Measurements from ENCODE around the gene LBR. TPM values are rescaled to one million over a fixed set of nuclear protein-coding genes. Genes with fewer than 3 reads are reported as not detected.
A peak's percentile ranks its signal among the peaks of the same experiment; 100 is the strongest.

Gene LBR
- total RNA-seq, 1 donor = 25.3 TPM

DNA sequence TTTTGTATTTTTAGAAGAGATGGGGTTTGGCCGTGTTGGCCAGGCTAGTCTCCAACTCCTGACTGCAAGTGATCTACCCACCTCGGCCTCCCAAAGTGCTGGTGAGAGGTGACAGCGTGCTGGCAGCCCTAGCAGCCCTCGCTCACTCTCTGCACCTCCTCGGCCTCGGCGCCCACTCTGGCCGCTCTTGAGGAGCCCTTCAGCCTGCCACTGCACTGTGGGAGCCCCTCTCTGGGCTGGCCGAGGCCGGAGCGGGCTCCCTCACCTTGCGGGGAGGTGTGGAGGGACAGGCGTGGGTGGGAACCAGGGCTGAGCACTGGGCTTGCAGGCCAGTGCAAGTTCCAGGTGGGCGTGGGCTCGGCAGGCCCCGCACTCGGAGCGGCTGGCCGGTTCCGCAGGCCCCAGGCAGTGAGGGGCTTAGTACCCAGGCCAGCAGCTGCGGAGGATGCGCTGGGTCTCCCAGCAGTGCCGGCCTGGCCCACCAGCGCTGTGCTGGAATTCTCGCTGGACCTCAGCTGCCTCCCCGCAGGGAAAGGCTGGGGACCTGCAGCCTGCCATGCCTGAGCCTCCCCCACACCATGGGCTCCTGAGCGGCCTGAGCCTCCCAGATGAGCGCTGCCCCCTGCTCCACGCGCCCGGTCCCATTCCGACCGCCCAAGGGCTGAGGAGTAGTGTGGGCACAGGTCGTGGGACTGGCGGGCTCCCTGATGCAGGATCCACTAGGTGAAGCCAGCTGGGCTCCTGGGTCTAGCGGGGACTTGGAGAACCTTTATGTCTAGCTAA lies 3.4 kb upstream of the LBR start:
- Histone ChIP-seq H3K9me3 (ENCODE audit: low read depth, low read length) (no peaks in the 10 kb centered on the region), H2AFZ (ENCODE audit: low read length) (no peak overlapping the region), H3K4me3 (ENCODE audit: insufficient read depth, low read length) (no peak overlapping the region), H3K36me3 (ENCODE audit: insufficient read depth, low read length) (no peaks in the 10 kb centered on the region), H3K4me2 (ENCODE audit: insufficient read depth, low read length) (no peak overlapping the region), H3K27me3 (ENCODE audit: insufficient read depth, low read length) (no peaks in the 10 kb centered on the region), H3K4me1 (ENCODE audit: insufficient read depth, low read length) (peaks cover 9% of the 10 kb centered on the region), H3K79me2 (ENCODE audit: insufficient read depth, low read length) (peaks cover 16% of the 10 kb centered on the region), H3K27ac (ENCODE audit: low read depth, low read length) (no peak overlapping the region), H4K20me1 (ENCODE audit: insufficient read depth, low read length) (peaks cover 4% of the 10 kb centered on the region)
- TF ChIP-seq, protein P1, sequence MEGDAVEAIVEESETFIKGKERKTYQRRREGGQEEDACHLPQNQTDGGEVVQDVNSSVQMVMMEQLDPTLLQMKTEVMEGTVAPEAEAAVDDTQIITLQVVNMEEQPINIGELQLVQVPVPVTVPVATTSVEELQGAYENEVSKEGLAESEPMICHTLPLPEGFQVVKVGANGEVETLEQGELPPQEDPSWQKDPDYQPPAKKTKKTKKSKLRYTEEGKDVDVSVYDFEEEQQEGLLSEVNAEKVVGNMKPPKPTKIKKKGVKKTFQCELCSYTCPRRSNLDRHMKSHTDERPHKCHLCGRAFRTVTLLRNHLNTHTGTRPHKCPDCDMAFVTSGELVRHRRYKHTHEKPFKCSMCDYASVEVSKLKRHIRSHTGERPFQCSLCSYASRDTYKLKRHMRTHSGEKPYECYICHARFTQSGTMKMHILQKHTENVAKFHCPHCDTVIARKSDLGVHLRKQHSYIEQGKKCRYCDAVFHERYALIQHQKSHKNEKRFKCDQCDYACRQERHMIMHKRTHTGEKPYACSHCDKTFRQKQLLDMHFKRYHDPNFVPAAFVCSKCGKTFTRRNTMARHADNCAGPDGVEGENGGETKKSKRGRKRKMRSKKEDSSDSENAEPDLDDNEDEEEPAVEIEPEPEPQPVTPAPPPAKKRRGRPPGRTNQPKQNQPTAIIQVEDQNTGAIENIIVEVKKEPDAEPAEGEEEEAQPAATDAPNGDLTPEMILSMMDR (IDR thresholded peaks at IDR 0.05; ENCODE audit: extremely low read depth, low read depth, low read length) = no peak
- DNase-seq (ENCODE audit: insufficient read length, low spot score, missing footprints) = no peak

DNA sequence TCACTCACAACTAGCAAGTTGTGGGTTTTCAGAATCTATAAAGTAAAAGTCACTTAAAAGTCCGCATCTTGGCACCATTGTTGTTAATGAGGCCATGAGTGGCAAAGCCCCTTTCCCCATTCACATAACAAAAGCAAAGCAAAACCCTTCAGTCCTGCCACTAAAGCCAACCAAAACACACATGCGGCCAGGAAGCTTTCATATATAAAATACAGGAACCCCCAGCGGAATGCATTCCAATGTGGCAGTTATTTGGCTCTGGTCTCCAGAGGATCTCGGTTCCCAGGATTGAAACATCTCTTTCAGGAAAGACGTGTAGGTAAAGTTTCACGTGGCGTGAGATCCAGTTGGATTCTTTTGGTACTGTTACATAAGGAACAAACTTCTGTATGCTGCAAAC lies 2.5 kb upstream of the LBR start:
- Histone ChIP-seq H3K79me2 (ENCODE audit: insufficient read depth, low read length) (peaks cover 26% of the 10 kb centered on the region), H3K27ac (ENCODE audit: low read depth, low read length) (no peak overlapping the region), H3K4me2 (ENCODE audit: insufficient read depth, low read length) (no peak overlapping the region), H3K36me3 (ENCODE audit: insufficient read depth, low read length) (no peaks in the 10 kb centered on the region), H2AFZ (ENCODE audit: low read length) (peak overlapping the region; percentile 30), H3K4me3 (ENCODE audit: insufficient read depth, low read length) (no peak overlapping the region), H4K20me1 (ENCODE audit: insufficient read depth, low read length) (peaks cover 7% of the 10 kb centered on the region), H3K9me3 (ENCODE audit: low read depth, low read length) (no peaks in the 10 kb centered on the region), H3K4me1 (ENCODE audit: insufficient read depth, low read length) (peaks cover 19% of the 10 kb centered on the region), H3K27me3 (ENCODE audit: insufficient read depth, low read length) (no peaks in the 10 kb centered on the region)
- DNase-seq (ENCODE audit: insufficient read length, low spot score, missing footprints) = peak; percentile 76
- TF ChIP-seq, protein P1 (IDR thresholded peaks at IDR 0.05; ENCODE audit: extremely low read depth, low read depth, low read length) = no peak

DNA sequence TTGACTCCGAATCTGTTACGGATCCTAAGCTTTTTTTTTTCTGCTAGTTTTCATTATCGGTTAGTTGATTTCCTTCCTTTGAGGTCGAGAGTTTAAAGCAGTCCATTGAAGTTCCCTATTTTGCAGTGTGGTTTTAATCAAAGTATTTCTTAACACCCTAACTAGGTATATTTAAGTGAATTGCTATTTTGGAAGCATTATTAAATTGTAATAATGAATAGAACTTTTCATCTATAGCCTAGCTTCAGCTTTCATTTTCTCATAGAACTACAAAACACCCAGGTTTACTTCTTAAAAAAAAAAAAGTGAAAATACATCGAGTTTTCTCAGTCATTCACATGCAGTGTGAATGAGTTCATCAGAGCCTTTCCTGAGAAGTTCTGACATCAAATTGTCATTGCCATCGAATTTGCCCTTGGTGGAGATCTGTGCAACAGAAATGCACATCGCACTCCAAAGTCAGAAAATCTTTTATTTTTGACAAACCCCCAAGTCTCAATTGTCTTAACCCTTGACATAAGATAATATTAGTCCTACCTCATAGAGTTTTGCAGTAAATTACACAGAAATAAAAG lies 1.1 kb upstream of the LBR start:
- Histone ChIP-seq H2AFZ (ENCODE audit: low read length) (peak overlapping the region; percentile 82), H3K27ac (ENCODE audit: low read depth, low read length) (peak overlapping the region; percentile 64), H3K27me3 (ENCODE audit: insufficient read depth, low read length) (no peaks in the 10 kb centered on the region), H3K9me3 (ENCODE audit: low read depth, low read length) (no peaks in the 10 kb centered on the region), H3K4me2 (ENCODE audit: insufficient read depth, low read length) (peak overlapping the region; percentile 76), H3K4me1 (ENCODE audit: insufficient read depth, low read length) (peaks cover 32% of the 10 kb centered on the region), H3K79me2 (ENCODE audit: insufficient read depth, low read length) (peaks cover 39% of the 10 kb centered on the region), H4K20me1 (ENCODE audit: insufficient read depth, low read length) (peaks cover 10% of the 10 kb centered on the region), H3K4me3 (ENCODE audit: insufficient read depth, low read length) (peak overlapping the region; percentile 91), H3K36me3 (ENCODE audit: insufficient read depth, low read length) (no peaks in the 10 kb centered on the region)
- TF ChIP-seq, protein P1 (IDR thresholded peaks at IDR 0.05; ENCODE audit: extremely low read depth, low read depth, low read length) = no peak
- DNase-seq (ENCODE audit: insufficient read length, low spot score, missing footprints) = no peak

Data from osteoblast (primary cell).